Vagina (tissue), 2 donors: ENCODE measurements around the gene CADM2.

ENCODE experiments used
- CTCF ChIP-seq, 3 experiments: fragments of 450-650 bp in 2 of 3; fragments of 200-600 bp in 1 of 3; sonication (generic) in 1 of 3; IDR thresholded peaks; one replicate each; pipeline ENCODE4 v1.5.1; 2017 to 2019; ENCODE audit warnings: antibody characterized with exemption in 3 of 3, mild to moderate bottlenecking in 2 of 3, moderate library complexity in 2 of 3
- POLR2A ChIP-seq, 2 donors: fragments of 450-650 bp; IDR thresholded peaks; one replicate each; pipeline ENCODE4 v1.6.1; 2017; ENCODE audit warnings: antibody characterized with exemption in 2 of 2, mild to moderate bottlenecking in 2 of 2, moderate library complexity in 2 of 2

- TF ChIP-seq CTCF (IDR thresholded peaks at IDR 0.05) = no peak
- no peak for TF ChIP-seq POLR2A (IDR thresholded peaks at IDR 0.05)
Observed at GRCh38 chr3:85251766-85252165, 293.0 kb downstream of the CADM2 start.
